Skeletal muscle satellite cell (primary cell): Measurements from ENCODE around the gene DRD4.
"Not testable (repeated sequence)": the region's sequence is repeated elsewhere in the genome, so short reads cannot be mapped to it uniquely, and the experiment has no call there.

Source experiments
- H3K27me3 ChIP-seq: 2 replicates; pipeline ENCODE4 v1.7.0; 2013; ENCODE audit warnings: low read length; ENCODE audit not compliant: control insufficient read depth, insufficient read depth
- H3K36me3 ChIP-seq: 2 replicates; pipeline ENCODE4 v1.7.0; 2013; ENCODE audit warnings: mild to moderate bottlenecking, control low read depth, low read length; ENCODE audit not compliant: insufficient read depth
- H3K4me1 ChIP-seq: 2 replicates; pipeline ENCODE4 v1.7.0; 2013; ENCODE audit warnings: low read length; ENCODE audit not compliant: control insufficient read depth, insufficient read depth
- H3K4me2 ChIP-seq: 2 replicates; pipeline ENCODE4 v1.7.0; 2013; ENCODE audit warnings: mild to moderate bottlenecking, low read length
- H3K4me3 ChIP-seq: 2 replicates; pipeline ENCODE4 v1.7.0; 2013; ENCODE audit warnings: low read length
- H3K9ac ChIP-seq: 2 replicates; pipeline ENCODE4 v1.7.0; 2013; ENCODE audit warnings: mild to moderate bottlenecking, low read depth, low read length, moderate library complexity
- H3K9me3 ChIP-seq: replicated peaks from 2 replicates; pipeline ENCODE4 v1.7.0; 2013; ENCODE audit warnings: mild to moderate bottlenecking, control low read depth, low read length

DRD4 gene

GRCh38 chr11:673866-674265, 36.8 kb downstream of the DRD4 start:
- Histone ChIP-seq H3K9ac (no peak overlapping the region), H3K4me2 (no peak overlapping the region), H3K4me3 (no peak overlapping the region), H3K36me3 (peaks cover 27% of the 10 kb centered on the region), H3K27me3 (no peaks in the 10 kb centered on the region), H3K9me3 (no peaks in the 10 kb centered on the region), H3K4me1 (no peaks in the 10 kb centered on the region)

GRCh38 chr11:674406-674805, 37.3 kb downstream of the DRD4 start:
- Histone ChIP-seq H3K36me3 (peaks cover 29% of the 10 kb centered on the region), H3K4me3 (no peak overlapping the region), H3K9me3 (no peaks in the 10 kb centered on the region), H3K4me1 (no peaks in the 10 kb centered on the region), H3K9ac (no peak overlapping the region), H3K4me2 (no peak overlapping the region), H3K27me3 (no peaks in the 10 kb centered on the region)

- H3K27me3 ChIP-seq, result no peaks in the 10 kb centered on the region
- no peaks in the 10 kb centered on the region for H3K9me3 ChIP-seq
- H3K9ac ChIP-seq, result no peak overlapping the region
- no peaks in the 10 kb centered on the region for H3K4me1 ChIP-seq
- H3K4me2 ChIP-seq, result no peak overlapping the region
- peaks cover 52% of the 10 kb centered on the region for H3K36me3 ChIP-seq
- no peak overlapping the region for H3K4me3 ChIP-seq
Observed at GRCh38 chr11:678297-678696, 41.2 kb downstream of the DRD4 start.

- Histone ChIP-seq H3K9me3 (no peaks in the 10 kb centered on the region), H3K4me2 (no peak overlapping the region), H3K36me3 (peaks cover 51% of the 10 kb centered on the region), H3K4me1 (no peaks in the 10 kb centered on the region), H3K4me3 (no peak overlapping the region), H3K27me3 (no peaks in the 10 kb centered on the region), H3K9ac (no peak overlapping the region)
Observed at GRCh38 chr11:679271-680207, 42.5 kb downstream of the DRD4 start.

GRCh38 chr11:680476-680875, 43.4 kb downstream of the DRD4 start:
- Histone ChIP-seq H3K9me3 (no peaks in the 10 kb centered on the region), H3K4me2 (no peak overlapping the region), H3K36me3 (peaks cover 54% of the 10 kb centered on the region), H3K4me3 (no peak overlapping the region), H3K9ac (no peak overlapping the region), H3K27me3 (no peaks in the 10 kb centered on the region), H3K4me1 (no peaks in the 10 kb centered on the region)

GRCh38 chr11:680970-681369, 43.9 kb downstream of the DRD4 start:
- Histone ChIP-seq H3K9ac (no peak overlapping the region), H3K4me3 (no peak overlapping the region), H3K27me3 (no peaks in the 10 kb centered on the region), H3K4me2 (no peak overlapping the region), H3K9me3 (no peaks in the 10 kb centered on the region), H3K36me3 (peaks cover 54% of the 10 kb centered on the region), H3K4me1 (no peaks in the 10 kb centered on the region)

- H3K36me3 ChIP-seq, result peaks cover 56% of the 10 kb centered on the region
- H3K4me3 ChIP-seq, result no peak overlapping the region
Observed at GRCh38 chr11:686451-687243, 49.6 kb downstream of the DRD4 start.

GRCh38 chr11:687751-688150, 50.7 kb downstream of the DRD4 start:
- H3K36me3 ChIP-seq, result peaks cover 46% of the 10 kb centered on the region
- H3K9me3 ChIP-seq, result no peaks in the 10 kb centered on the region
- no peak overlapping the region for H3K4me2 ChIP-seq
- H3K9ac ChIP-seq, result no peak overlapping the region
- H3K4me3 ChIP-seq, result no peak overlapping the region
- no peaks in the 10 kb centered on the region for H3K27me3 ChIP-seq
- H3K4me1 ChIP-seq, result peaks cover 2% of the 10 kb centered on the region

More at GRCh38 chr11:686451-687243, 49.6 kb downstream of the DRD4 start:
- Histone ChIP-seq H3K4me1 (no peaks in the 10 kb centered on the region), H3K9me3 (no peaks in the 10 kb centered on the region), H3K27me3 (no peaks in the 10 kb centered on the region), H3K4me2 (no peak overlapping the region), H3K9ac (no peak overlapping the region)

- no peaks in the 10 kb centered on the region for H3K27me3 ChIP-seq
- no peak overlapping the region for H3K4me3 ChIP-seq
- H3K4me2 ChIP-seq, result no peak overlapping the region
- H3K4me1 ChIP-seq, result peaks cover 11% of the 10 kb centered on the region
- no peaks in the 10 kb centered on the region for H3K9me3 ChIP-seq
- H3K9ac ChIP-seq, result no peak overlapping the region
- peaks cover 37% of the 10 kb centered on the region for H3K36me3 ChIP-seq
Observed at GRCh38 chr11:688681-689080, 51.6 kb downstream of the DRD4 start.

GRCh38 chr11:689625-690024, 52.6 kb downstream of the DRD4 start:
- H3K27me3 ChIP-seq, result no peaks in the 10 kb centered on the region
- H3K9ac ChIP-seq, result no peak overlapping the region
- no peak overlapping the region for H3K4me2 ChIP-seq
- peaks cover 29% of the 10 kb centered on the region for H3K36me3 ChIP-seq
- H3K4me3 ChIP-seq, result no peak overlapping the region
- H3K9me3 ChIP-seq, result no peaks in the 10 kb centered on the region
- H3K4me1 ChIP-seq, result peaks cover 20% of the 10 kb centered on the region

GRCh38 chr11:690244-690643, 53.2 kb downstream of the DRD4 start:
- H3K27me3 ChIP-seq, H3K4me2 ChIP-seq, H3K9me3 ChIP-seq, H3K4me3 ChIP-seq, H3K9ac ChIP-seq: not testable (repeated sequence)
- H3K36me3 ChIP-seq, result peaks cover 27% of the 10 kb centered on the region
- peaks cover 21% of the 10 kb centered on the region for H3K4me1 ChIP-seq
